IPS-20b (cell line): ENCODE data around the gene LRRC8D.

Experiments used
- H3K27ac ChIP-seq: one replicate; pipeline ENCODE4 v1.5.1; 2013; ENCODE audit warnings: low read length
- H3K27me3 ChIP-seq: 2 replicates; pipeline ENCODE4 v1.6.1; 2013; ENCODE audit warnings: mild to moderate bottlenecking, low read length, inconsistent platforms; ENCODE audit not compliant: insufficient read depth
- H3K36me3 ChIP-seq: 2 replicates; pipeline ENCODE4 v1.6.1; 2013; ENCODE audit warnings: low read depth, mild to moderate bottlenecking, inconsistent platforms, low read length, moderate library complexity; ENCODE audit not compliant: insufficient read depth
- H3K4me1 ChIP-seq: 2 replicates; pipeline ENCODE4 v1.6.1; 2013; ENCODE audit warnings: mild to moderate bottlenecking, control low read depth, inconsistent platforms, low read length, moderate library complexity; ENCODE audit not compliant: insufficient read depth
- H3K4me3 ChIP-seq: 2 replicates; pipeline ENCODE4 v1.5.1; 2013; ENCODE audit warnings: mild to moderate bottlenecking, low read length, inconsistent platforms
- H3K9ac ChIP-seq: 2 replicates; pipeline ENCODE4 v1.6.1; 2013; ENCODE audit warnings: low read depth, mild to moderate bottlenecking, inconsistent platforms, low read length, moderate library complexity
- H3K9me3 ChIP-seq: 2 replicates; pipeline ENCODE4 v1.6.1; 2013; ENCODE audit warnings: mild to moderate bottlenecking, low read depth, low read length, inconsistent platforms; ENCODE audit not compliant: insufficient read depth

The LRRC8D gene

GRCh38 chr1:89809556-89809955 lies 11.3 kb upstream of the LRRC8D start:
- no peaks in the 10 kb centered on the region for H3K9me3 ChIP-seq
- H3K9ac ChIP-seq: no peak overlapping the region
- no peak overlapping the region for H3K4me3 ChIP-seq
- H3K36me3 ChIP-seq: no peaks in the 10 kb centered on the region
- H3K27me3 ChIP-seq: peaks cover 22% of the 10 kb centered on the region; the same call in 1 of the 2 replicates
- H3K27ac ChIP-seq: no peak overlapping the region
- H3K4me1 ChIP-seq: peaks cover 16% of the 10 kb centered on the region

- no peak overlapping the region for H3K27ac ChIP-seq
Measured at GRCh38 chr1:89810302-89810701, 10.5 kb upstream of the LRRC8D start.

DNA sequence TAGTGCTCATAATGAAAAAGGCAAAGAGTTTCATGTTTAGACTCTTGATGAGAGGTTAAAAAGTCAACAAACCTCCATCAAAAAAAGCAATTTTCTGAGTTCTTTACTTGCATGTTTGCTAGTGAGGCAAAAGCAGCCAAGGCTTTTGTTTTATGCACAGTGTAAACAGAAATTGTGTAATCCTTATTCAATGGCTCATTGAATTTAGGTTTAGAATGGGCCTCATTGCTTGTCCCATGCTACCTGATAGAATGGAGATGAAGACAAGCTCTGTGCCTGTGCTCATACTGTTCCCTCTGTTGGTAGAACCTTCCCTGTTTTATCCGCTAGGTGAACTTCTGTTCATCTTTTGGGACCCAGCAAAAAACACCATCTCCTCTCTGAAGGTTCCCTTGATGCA lies 10.0 kb upstream of the LRRC8D start:
- Histone ChIP-seq H3K9ac (no peak overlapping the region), H3K4me3 (no peak overlapping the region), H3K9me3 (no peaks in the 10 kb centered on the region), H3K27ac (no peak overlapping the region), H3K36me3 (no peaks in the 10 kb centered on the region), H3K27me3 (peaks cover 22% of the 10 kb centered on the region; the same call in 1 of the 2 replicates), H3K4me1 (peaks cover 16% of the 10 kb centered on the region)

More at GRCh38 chr1:89810302-89810701, 10.5 kb upstream of the LRRC8D start:
- H3K4me1 ChIP-seq: peaks cover 16% of the 10 kb centered on the region
- no peak overlapping the region for H3K4me3 ChIP-seq
- no peaks in the 10 kb centered on the region for H3K36me3 ChIP-seq
- H3K9me3 ChIP-seq: no peaks in the 10 kb centered on the region
- H3K27me3 ChIP-seq: peaks cover 22% of the 10 kb centered on the region; the same call in 1 of the 2 replicates
- no peak overlapping the region for H3K9ac ChIP-seq

- Histone ChIP-seq H3K27ac (no peak overlapping the region), H3K4me3 (no peak overlapping the region), H3K36me3 (no peaks in the 10 kb centered on the region), H3K27me3 (peaks cover 22% of the 10 kb centered on the region; the same call in 1 of the 2 replicates), H3K9ac (no peak overlapping the region), H3K4me1 (peaks cover 14% of the 10 kb centered on the region), H3K9me3 (no peaks in the 10 kb centered on the region)
Measured at GRCh38 chr1:89812992-89813391, 7.8 kb upstream of the LRRC8D start.

- H3K27ac ChIP-seq: no peak overlapping the region
- H3K27me3 ChIP-seq: peaks cover 16% of the 10 kb centered on the region
- H3K9ac ChIP-seq: no peak overlapping the region
- H3K9me3 ChIP-seq: no peaks in the 10 kb centered on the region
- H3K36me3 ChIP-seq: no peaks in the 10 kb centered on the region
- no peak overlapping the region for H3K4me3 ChIP-seq
- peaks cover 5% of the 10 kb centered on the region for H3K4me1 ChIP-seq
Measured at GRCh38 chr1:89815040-89815439, 5.8 kb upstream of the LRRC8D start.

GRCh38 chr1:89815611-89816010 lies 5.2 kb upstream of the LRRC8D start:
- Histone ChIP-seq H3K27ac (no peak overlapping the region), H3K4me3 (no peak overlapping the region)

GRCh38 chr1:89816366-89816765 lies 4.5 kb upstream of the LRRC8D start:
- H3K4me1 ChIP-seq: peaks cover 7% of the 10 kb centered on the region; the same call in 1 of the 2 replicates
- no peak overlapping the region for H3K4me3 ChIP-seq
- peaks cover 12% of the 10 kb centered on the region for H3K27me3 ChIP-seq
- H3K9me3 ChIP-seq: no peaks in the 10 kb centered on the region
- H3K9ac ChIP-seq: no peak overlapping the region
- no peaks in the 10 kb centered on the region for H3K36me3 ChIP-seq
- H3K27ac ChIP-seq: no peak overlapping the region

More at GRCh38 chr1:89815611-89816010, 5.2 kb upstream of the LRRC8D start:
- H3K36me3 ChIP-seq: no peaks in the 10 kb centered on the region
- H3K27me3 ChIP-seq: peaks cover 15% of the 10 kb centered on the region
- peaks cover 7% of the 10 kb centered on the region; the same call in 1 of the 2 replicates for H3K4me1 ChIP-seq
- no peaks in the 10 kb centered on the region for H3K9me3 ChIP-seq
- H3K9ac ChIP-seq: no peak overlapping the region

DNA sequence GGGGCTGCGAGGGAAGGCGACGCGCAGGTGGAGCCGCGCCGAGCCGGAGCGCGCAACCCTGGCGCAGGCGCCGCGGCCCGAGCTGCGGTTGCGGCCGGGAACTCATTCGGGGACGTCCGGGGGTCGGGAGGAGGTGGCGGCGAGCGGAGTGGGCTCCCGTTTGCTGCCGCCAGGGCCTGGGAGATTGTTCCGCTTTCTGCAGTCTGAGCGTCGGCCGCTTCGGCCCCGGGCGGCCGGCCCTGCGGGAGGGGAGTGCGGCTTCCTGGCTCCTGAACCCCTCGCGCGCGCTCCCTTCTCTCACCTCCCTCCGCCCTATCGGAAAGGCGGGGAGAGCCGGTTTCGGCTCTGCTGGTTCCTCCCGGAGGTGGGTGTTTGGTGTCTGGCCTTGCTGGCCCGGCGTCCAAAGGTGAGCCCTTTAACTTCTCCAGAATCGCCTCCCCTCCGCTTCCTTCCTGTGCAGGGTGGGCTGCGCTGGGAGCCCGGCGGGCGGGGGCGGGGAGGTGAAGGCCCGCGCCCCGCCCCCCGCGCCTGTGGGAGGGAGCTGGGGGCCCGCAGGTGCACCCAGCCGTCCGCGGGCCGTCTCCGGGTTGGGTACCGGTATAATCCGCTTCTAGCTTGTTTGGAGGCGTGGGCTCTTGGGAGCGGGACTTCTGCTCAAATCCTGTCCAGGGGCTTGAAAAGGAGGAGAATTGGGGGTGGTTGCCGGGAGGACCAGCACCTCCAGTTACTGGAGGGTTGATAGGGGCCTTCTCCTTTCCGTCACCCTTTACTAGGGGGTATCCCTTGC lies 683 bp downstream of the LRRC8D start:
- H3K4me1 ChIP-seq: peaks cover 13% of the 10 kb centered on the region
- peak overlapping the region; percentile 53 for H3K27ac ChIP-seq
- peaks cover 12% of the 10 kb centered on the region for H3K27me3 ChIP-seq
- H3K36me3 ChIP-seq: peaks cover 18% of the 10 kb centered on the region; the same call in 1 of the 2 replicates
- peak overlapping the region; percentile 97 for H3K4me3 ChIP-seq
- no peaks in the 10 kb centered on the region for H3K9me3 ChIP-seq
- peak overlapping the region; percentile 92 for H3K9ac ChIP-seq

- H3K9me3 ChIP-seq: no peaks in the 10 kb centered on the region
- H3K4me3 ChIP-seq: peak overlapping the region; percentile 97
- peaks cover 23% of the 10 kb centered on the region; the same call in 1 of the 2 replicates for H3K36me3 ChIP-seq
- no peak overlapping the region for H3K27ac ChIP-seq
- H3K9ac ChIP-seq: peak overlapping the region; percentile 92
- H3K27me3 ChIP-seq: peaks cover 12% of the 10 kb centered on the region
- H3K4me1 ChIP-seq: peaks cover 13% of the 10 kb centered on the region
Measured at GRCh38 chr1:89822109-89822962, 1.5 kb downstream of the LRRC8D start.

- H3K27me3 ChIP-seq: peaks cover 12% of the 10 kb centered on the region
- peaks cover 25% of the 10 kb centered on the region; the same call in 1 of the 2 replicates for H3K36me3 ChIP-seq
- no peak overlapping the region for H3K27ac ChIP-seq
- H3K9me3 ChIP-seq: no peaks in the 10 kb centered on the region
- peak overlapping the region; percentile 92; the same call in 1 of the 2 replicates for H3K9ac ChIP-seq
- H3K4me1 ChIP-seq: peaks cover 13% of the 10 kb centered on the region
- H3K4me3 ChIP-seq: peak overlapping the region; percentile 97
Measured at GRCh38 chr1:89822999-89823628, 2.3 kb downstream of the LRRC8D start.

GRCh38 chr1:89823679-89824292 lies 3.0 kb downstream of the LRRC8D start:
- H3K36me3 ChIP-seq: peaks cover 26% of the 10 kb centered on the region; the same call in 1 of the 2 replicates
- peaks cover 13% of the 10 kb centered on the region for H3K4me1 ChIP-seq
- H3K27me3 ChIP-seq: peaks cover 12% of the 10 kb centered on the region
- H3K9me3 ChIP-seq: no peaks in the 10 kb centered on the region
- H3K9ac ChIP-seq: 0 out of 2 replicates have a peak overlapping the region, but pooled peaks have one; percentile 92
- H3K27ac ChIP-seq: no peak overlapping the region
- peak overlapping the region; percentile 97 for H3K4me3 ChIP-seq
